IMR-90 (cell line): ENCODE data around the gene KLHL20. TPM values are rescaled to one million over a fixed set of nuclear protein-coding genes. Genes with fewer than 3 reads are reported as not detected.

ENCODE experiments used
- ATAC-seq: fragments of 200-7000 bp; cut with Tn5 transposase; 2 replicates; pipeline ENCODE4 v1.9.1; 2020; ENCODE audit warnings: low read depth, mild to moderate bottlenecking, moderate library complexity
- Bru-seq: library from RNA; stranded (reverse); fragments of 400-500 nt; gene quantifications from one replicate; lab custom pipeline; 2021; lab: Mats Ljungman, UMichigan
- BruChase-seq, 2 experiments: library from RNA; stranded (reverse); fragments of 400-500 nt; gene quantifications; one replicate each; lab custom pipeline; 2021; lab: Mats Ljungman, UMichigan
- BruUV-seq: library from RNA; stranded (reverse); fragments of 400-500 nt; replicated peaks from 2 replicates; lab custom pipeline; 2021; lab: Mats Ljungman, UMichigan
- CTCF ChIA-PET: fragments of 300-600 bp; formaldehyde crosslinking; extraction: SDS; loops from one replicate; lab custom pipeline; 2021; ENCODE audit warnings: antibody characterized with exemption; lab: Yijun Ruan, JAX
- POLR2A ChIA-PET: fragments of 300-600 bp; sonication (Branson Sonifier 250); formaldehyde crosslinking; loops from one replicate; lab custom pipeline; 2022; ENCODE audit warnings: antibody characterized with exemption; ENCODE audit not compliant: unreplicated experiment; lab: Charles Lee
- DNase-seq: peaks from one replicate; pipeline ENCODE4 v3.0.0; 2013
- H2AFZ ChIP-seq: replicated peaks from 2 replicates; pipeline ENCODE3; 2013; ENCODE audit warnings: low read length, mild to moderate bottlenecking; ENCODE audit not compliant: poor library complexity
- H2AK5ac ChIP-seq: 2 replicates; pipeline ENCODE4 v1.6.1; 2013; ENCODE audit warnings: low read depth, low read length, inconsistent platforms
- H2AK9ac ChIP-seq: replicated peaks from 2 replicates; pipeline ENCODE3; 2013; ENCODE audit warnings: mild to moderate bottlenecking, low read depth, low read length, moderate library complexity; ENCODE audit not compliant: poor library complexity
- H2BK120ac ChIP-seq: 2 replicates; pipeline ENCODE4 v1.6.1; 2013; ENCODE audit warnings: low read depth, low read length, inconsistent platforms
- H2BK15ac ChIP-seq: 3 replicates; pipeline ENCODE4 v1.6.1; 2013; ENCODE audit warnings: low read depth, low read length, inconsistent platforms
- H2BK20ac ChIP-seq: 2 replicates; pipeline ENCODE4 v1.6.1; 2013; ENCODE audit warnings: low read depth, mild to moderate bottlenecking, inconsistent platforms, low read length, moderate library complexity
- H2BK5ac ChIP-seq: 2 replicates; pipeline ENCODE4 v1.6.1; 2013; ENCODE audit warnings: mild to moderate bottlenecking, low read depth, low read length, inconsistent platforms; ENCODE audit not compliant: poor library complexity, severe bottlenecking
- H3K14ac ChIP-seq: replicated peaks from 2 replicates; pipeline ENCODE4 v1.6.1; 2013; ENCODE audit warnings: low read depth, low read length, inconsistent platforms
- H3K18ac ChIP-seq: 2 replicates; pipeline ENCODE4 v1.6.1; 2013; ENCODE audit warnings: low read depth, low read length, control low read depth
- H3K23ac ChIP-seq: 2 replicates; pipeline ENCODE4 v1.6.1; 2013; ENCODE audit warnings: low read depth, low read length, inconsistent platforms
- H3K27ac ChIP-seq: 2 replicates; pipeline ENCODE4 v1.5.1; 2013; ENCODE audit warnings: mild to moderate bottlenecking, control low read depth, low read length; ENCODE audit not compliant: insufficient read depth
- H3K27me3 ChIP-seq: 2 replicates; pipeline ENCODE4 v1.6.1; 2013; ENCODE audit warnings: low read length; ENCODE audit not compliant: control insufficient read depth, insufficient read depth
- H3K36me3 ChIP-seq: 2 replicates; pipeline ENCODE4 v1.6.1; 2013; ENCODE audit warnings: low read length, mixed read lengths; ENCODE audit not compliant: control insufficient read depth, insufficient read depth
- H3K4ac ChIP-seq: 2 replicates; pipeline ENCODE4 v1.6.1; 2013; ENCODE audit warnings: low read depth, low read length, inconsistent platforms
- H3K4me1 ChIP-seq: 2 replicates; pipeline ENCODE4 v1.6.1; 2013; ENCODE audit warnings: low read length, mixed read lengths; ENCODE audit not compliant: control insufficient read depth, insufficient read depth
- H3K4me2 ChIP-seq: 2 replicates; pipeline ENCODE4 v1.6.1; 2013; ENCODE audit warnings: low read depth, mild to moderate bottlenecking, control low read depth, low read length, moderate library complexity
- H3K4me3 ChIP-seq: 2 replicates; pipeline ENCODE4 v1.5.1; 2013; ENCODE audit warnings: low read depth, mild to moderate bottlenecking, control low read depth, low read length, moderate library complexity; ENCODE audit not compliant: insufficient read depth
- H3K56ac ChIP-seq: 2 replicates; pipeline ENCODE4 v1.6.1; 2013; ENCODE audit warnings: low read length, inconsistent platforms; ENCODE audit not compliant: insufficient read depth; ENCODE audit errors: extremely low read depth
- H3K79me1 ChIP-seq, 2 experiments: 2 replicates each; pipeline ENCODE4 v1.6.1; 2013; ENCODE audit warnings: low read length in 2 of 2, inconsistent platforms in 1 of 2, low read depth in 1 of 2
- H3K9ac ChIP-seq: 2 replicates; pipeline ENCODE4 v1.6.1; 2013; ENCODE audit warnings: low read depth, low read length, control low read depth
- H3K9me1 ChIP-seq: 2 replicates; pipeline ENCODE4 v1.6.1; 2013; ENCODE audit warnings: low read length, inconsistent platforms; ENCODE audit not compliant: insufficient read depth
- H3K9me3 ChIP-seq: 2 replicates; pipeline ENCODE4 v1.6.1; 2013; ENCODE audit warnings: low read length; ENCODE audit not compliant: control insufficient read depth, insufficient read depth
- H4K20me1 ChIP-seq: 2 replicates; pipeline ENCODE4 v1.6.1; 2013; ENCODE audit warnings: low read length, inconsistent platforms; ENCODE audit not compliant: insufficient read depth
- H4K5ac ChIP-seq: 2 replicates; pipeline ENCODE4 v1.6.1; 2013; ENCODE audit warnings: mild to moderate bottlenecking, low read depth, low read length, control low read depth
- H4K8ac ChIP-seq, 2 experiments: 2 replicates each; pipeline ENCODE4 v1.6.1; 2013; ENCODE audit warnings: low read depth in 2 of 2, low read length in 2 of 2, control low read depth in 1 of 2, inconsistent platforms in 1 of 2
- H4K91ac ChIP-seq: 2 replicates; pipeline ENCODE4 v1.6.1; 2013; ENCODE audit warnings: low read depth, low read length, inconsistent platforms; ENCODE audit not compliant: insufficient read depth
- BHLHE40 ChIP-seq: fragments of 150-350 bp; IDR thresholded peaks from 2 replicates; pipeline ENCODE4 v1.6.1; 2016; ENCODE audit warnings: mild to moderate bottlenecking, low read depth, low read length
- MXI1 ChIP-seq: IDR thresholded peaks from 2 replicates; pipeline ENCODE4 v1.6.1; 2012; ENCODE audit warnings: low read depth, mild to moderate bottlenecking, low read length, moderate library complexity, borderline replicate concordance
- NFE2L2 ChIP-seq: fragments of 150-350 bp; IDR thresholded peaks from 2 replicates; pipeline ENCODE4 v1.6.1; 2016; ENCODE audit warnings: low read depth, mild to moderate bottlenecking, low read length
- POLR2A ChIP-seq: IDR thresholded peaks from 2 replicates; pipeline ENCODE4 v1.6.1; 2012; ENCODE audit warnings: mild to moderate bottlenecking, low read depth, low read length
- RCOR1 ChIP-seq: IDR thresholded peaks from 2 replicates; pipeline ENCODE4 v1.6.1; 2012; ENCODE audit warnings: mild to moderate bottlenecking, low read length, improper control_type of control experiment; ENCODE audit not compliant: insufficient replicate concordance
- RFX5 ChIP-seq: IDR thresholded peaks from 2 replicates; pipeline ENCODE4 v1.8.0; 2012; ENCODE audit warnings: low read depth, mild to moderate bottlenecking, low read length, moderate library complexity
- WGBS, 2 experiments: methylation state at CpG; one replicate each; pipeline versions ENCODE4 v1.1.5 to v1.1.7; 2013; ENCODE audit warnings: missing lambda C conversion rate in 2 of 2; ENCODE audit not compliant: insufficient read length in 1 of 2; ENCODE audit errors: extremely low coverage in 2 of 2; 5-methylcytosine and 5-hydroxymethylcytosine counted together
- dilution Hi-C: fragments of 300-500 bp; cut with HindIII; formaldehyde crosslinking; loops from one replicate; pipeline ENCODE4 v1.14.3; 2018; ENCODE audit warnings: low sequenced_read_pairs; ENCODE audit not compliant: unreplicated experiment
- in situ Hi-C: fragments of 300-500 bp; cut with MboI; formaldehyde crosslinking; loops from 3 replicates; pipeline ENCODE4 v1.14.3; 2019; ENCODE audit warnings: low sequenced_read_pairs, inconsistent platforms, mixed read lengths
- intact Hi-C: fragments of 100-400 bp; cut with micrococcal nuclease; formaldehyde crosslinking; loops from 2 replicates; pipeline ENCODE4 v1.10.0; 2022
- long read RNA-seq: library from polyadenylated mRNA; unstranded; transcript quantifications from one replicate; pipeline ENCODE4 v2.0.0, GENCODE V29; 2021; ENCODE audit not compliant: unreplicated experiment
- polyA plus RNA-seq, 3 experiments: library from polyadenylated mRNA; depleted of rRNA; stranded (reverse); fragments of >200 nt; gene quantifications; 2 replicates each; pipeline ENCODE4 v1.2.3, GENCODE V29; 2012; ENCODE audit warnings: low replicate concordance in 1 of 3
- total RNA-seq: library from RNA; depleted of rRNA; stranded (reverse); fragments of >200 nt; gene quantifications from 2 replicates; pipeline ENCODE4 v1.2.3, GENCODE V29; 2012; rRNA removed
- TF ChIP-seq, protein P1 (sequence below): fragments of 150-350 bp; IDR thresholded peaks from 2 replicates; pipeline ENCODE4 v1.6.1; 2016; ENCODE audit warnings: low read depth, mild to moderate bottlenecking, low read length, moderate library complexity, borderline replicate concordance
- TF ChIP-seq, protein P2 (sequence below): conservative IDR thresholded peaks from 2 replicates; pipeline ENCODE4 v1.5.1; 2012; ENCODE audit warnings: mild to moderate bottlenecking, low read depth, low read length, improper control_type of control experiment

KLHL20 gene, protein sequence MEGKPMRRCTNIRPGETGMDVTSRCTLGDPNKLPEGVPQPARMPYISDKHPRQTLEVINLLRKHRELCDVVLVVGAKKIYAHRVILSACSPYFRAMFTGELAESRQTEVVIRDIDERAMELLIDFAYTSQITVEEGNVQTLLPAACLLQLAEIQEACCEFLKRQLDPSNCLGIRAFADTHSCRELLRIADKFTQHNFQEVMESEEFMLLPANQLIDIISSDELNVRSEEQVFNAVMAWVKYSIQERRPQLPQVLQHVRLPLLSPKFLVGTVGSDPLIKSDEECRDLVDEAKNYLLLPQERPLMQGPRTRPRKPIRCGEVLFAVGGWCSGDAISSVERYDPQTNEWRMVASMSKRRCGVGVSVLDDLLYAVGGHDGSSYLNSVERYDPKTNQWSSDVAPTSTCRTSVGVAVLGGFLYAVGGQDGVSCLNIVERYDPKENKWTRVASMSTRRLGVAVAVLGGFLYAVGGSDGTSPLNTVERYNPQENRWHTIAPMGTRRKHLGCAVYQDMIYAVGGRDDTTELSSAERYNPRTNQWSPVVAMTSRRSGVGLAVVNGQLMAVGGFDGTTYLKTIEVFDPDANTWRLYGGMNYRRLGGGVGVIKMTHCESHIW
- total RNA-seq: 23.3 and 25.8 TPM in 2 replicates
- polyA plus RNA-seq (2012; rRNA removed): 11.0 and 13.5 TPM in 2 replicates
- polyA plus RNA-seq (2012; cell fraction: cytosol; rRNA removed): 3.2 and 4.0 TPM in 2 replicates
- 2.9 and 13.8 TPM in 2 replicates for polyA plus RNA-seq (2012; cell fraction: nucleus; rRNA removed; ENCODE audit: low replicate concordance)
- percentile 83 among the genes with signal in this experiment for Bru-seq, nascent RNA
- BruChase-seq, experiment 1, labeled RNA remaining after a 6-hour chase: percentile 77 among the genes with signal in this experiment
- percentile 71 among the genes with signal in this experiment for BruChase-seq, experiment 2, labeled RNA remaining after a 2-hour chase
- long read RNA-seq, transcript KLHL20-201 (12 exons, 3,421 nt): major isoform, 27 of 44 reads
- long read RNA-seq, partial matches to known transcripts: 1 of 44 reads
- long read RNA-seq, other reads (novel, unspliced or antisense): 16 of 44 reads

DNA sequence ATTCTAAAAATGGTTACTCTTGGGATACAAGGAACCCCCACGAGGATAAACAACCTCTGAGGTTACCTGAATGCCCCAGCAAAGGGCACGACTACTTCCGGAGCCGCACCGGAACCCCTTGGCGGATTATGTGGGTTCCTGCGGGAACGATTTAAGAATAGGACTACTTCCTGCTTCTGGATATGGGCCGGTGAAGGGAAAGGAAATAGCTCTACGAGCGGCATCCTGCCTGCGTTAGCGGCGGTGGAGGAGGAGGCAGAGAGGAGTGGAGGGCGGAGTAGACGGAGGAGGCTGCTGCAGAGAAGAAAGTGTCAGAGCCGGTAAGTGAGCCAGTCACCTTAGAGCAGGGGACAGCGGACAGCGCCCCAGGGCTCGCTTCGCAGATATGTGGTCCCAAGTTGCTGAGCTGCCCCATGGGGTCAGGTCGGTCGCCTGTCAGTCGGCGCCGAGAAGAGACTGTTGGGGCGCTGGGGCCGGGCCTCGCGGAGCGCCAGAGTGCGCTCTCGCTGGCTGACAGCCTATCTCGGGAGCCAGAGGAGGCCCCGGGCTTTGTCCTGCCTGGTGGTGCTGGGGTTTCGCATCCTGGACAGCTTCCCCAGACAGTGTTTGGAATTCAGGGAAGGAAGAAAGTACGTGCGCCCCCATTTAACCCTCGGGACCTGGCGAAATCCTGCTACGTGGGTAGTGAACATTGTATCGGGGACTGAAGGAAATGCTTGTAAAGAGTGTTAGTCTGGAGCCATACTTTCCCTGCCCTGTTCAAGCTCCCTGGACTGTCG is at the start of gene KLHL20:
Gene KLHL20, plus strand, starts transcription at position 223 of the 779 bp plus-strand sequence. CDS start 1,063 bp downstream, outside the sequence.
- peak within 1 kb of the TSS; percentile 88 for H3K9ac ChIP-seq
- peak within 1 kb of the TSS; percentile 97 for H4K5ac ChIP-seq
- peak within 1 kb of the TSS; percentile 100 for H4K8ac ChIP-seq
- H3K56ac ChIP-seq: peak within 1 kb of the TSS; percentile 71
- 0 out of 2 replicates have a peak within 1 kb of the TSS, but pooled peaks have one; percentile 35 for H2BK120ac ChIP-seq
- peak within 1 kb of the TSS; percentile 65 for H3K14ac ChIP-seq
- peak within 1 kb of the TSS; percentile 76 for H3K4me3 ChIP-seq
- intact Hi-C loops: loop anchor here (1.0 to 10.0 kb wide), 4 partner anchors 237 to 970 kb away; no protein-coding TSS in a partner anchor
- peak within 1 kb of the TSS; percentile 81 for H3K4me2 ChIP-seq
- peak within 1 kb of the TSS; percentile 88 for H3K23ac ChIP-seq
- ATAC-seq (peak; percentile 97), DNase-seq (peak; percentile 90)
- H2AK9ac ChIP-seq: peak within 1 kb of the TSS; percentile 66
- in situ Hi-C loops: no loop called here
- H2BK15ac ChIP-seq: 0 out of 3 replicates have a peak within 1 kb of the TSS, but pooled peaks have one; percentile 16
- peaks cover 5 to 21% of the 10 kb centered on the region in 2 experiments; a peak in 2 of 4 replicates for H3K79me1 ChIP-seq
- H3K27me3 ChIP-seq: peaks cover 4% of the 10 kb centered on the region; the same call in 1 of the 2 replicates
- H3K18ac ChIP-seq: peak within 1 kb of the TSS; percentile 25
- POLR2A ChIA-PET: interaction anchor here (1.2 kb wide), 1 partner anchor 238 kb away, joined by 3 read pairs; no protein-coding TSS in a partner anchor
- H3K27ac ChIP-seq: peak within 1 kb of the TSS; percentile 85
- H3K9me3 ChIP-seq: no peaks in the 10 kb centered on the region
- dilution Hi-C loops: no loop called here
- no peaks in the 10 kb centered on the region for H3K36me3 ChIP-seq
- WGBS, 2 experiments: 0% methylated on average over 12 of the region's 43 CpGs; no CpG with 5 or more reads in 1 of the 2 experiments
- peak within 1 kb of the TSS; percentile 68 for H3K4ac ChIP-seq
- H2AFZ ChIP-seq: peak within 1 kb of the TSS; percentile 95
- no peaks in the 10 kb centered on the region for H3K4me1 ChIP-seq
- TSS peak; percentile 40 for BruUV-seq
- H3K9me1 ChIP-seq: peaks cover 5% of the 10 kb centered on the region; the same call in 1 of the 2 replicates
- CTCF ChIA-PET: interaction anchor here (0.5 kb wide), 2 partner anchors 42 to 450 kb away, joined by 4 to 7 read pairs; no protein-coding TSS in a partner anchor
- H2BK5ac ChIP-seq: peak within 1 kb of the TSS; percentile 67
- no peak within 1 kb of the TSS; the same call in 1 of the 2 replicates for H2BK20ac ChIP-seq
- peak within 1 kb of the TSS; percentile 49 for H4K91ac ChIP-seq
- H4K20me1 ChIP-seq: no peaks in the 10 kb centered on the region; the same call in 1 of the 2 replicates
- H2AK5ac ChIP-seq: no peak within 1 kb of the TSS
- peak; percentile 65 for TF ChIP-seq POLR2A
- TF ChIP-seq BHLHE40: no peak
- peak; percentile 72; the same call in 1 of the 2 replicates for TF ChIP-seq MXI1
- no peak for TF ChIP-seq RFX5
- no peak for TF ChIP-seq NFE2L2
- TF ChIP-seq RCOR1: no peak
- TF ChIP-seq, protein P1, sequence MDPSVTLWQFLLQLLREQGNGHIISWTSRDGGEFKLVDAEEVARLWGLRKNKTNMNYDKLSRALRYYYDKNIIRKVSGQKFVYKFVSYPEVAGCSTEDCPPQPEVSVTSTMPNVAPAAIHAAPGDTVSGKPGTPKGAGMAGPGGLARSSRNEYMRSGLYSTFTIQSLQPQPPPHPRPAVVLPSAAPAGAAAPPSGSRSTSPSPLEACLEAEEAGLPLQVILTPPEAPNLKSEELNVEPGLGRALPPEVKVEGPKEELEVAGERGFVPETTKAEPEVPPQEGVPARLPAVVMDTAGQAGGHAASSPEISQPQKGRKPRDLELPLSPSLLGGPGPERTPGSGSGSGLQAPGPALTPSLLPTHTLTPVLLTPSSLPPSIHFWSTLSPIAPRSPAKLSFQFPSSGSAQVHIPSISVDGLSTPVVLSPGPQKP: 0 out of 2 replicates have a peak, but pooled peaks have one; percentile 17
- TF ChIP-seq, protein P2, sequence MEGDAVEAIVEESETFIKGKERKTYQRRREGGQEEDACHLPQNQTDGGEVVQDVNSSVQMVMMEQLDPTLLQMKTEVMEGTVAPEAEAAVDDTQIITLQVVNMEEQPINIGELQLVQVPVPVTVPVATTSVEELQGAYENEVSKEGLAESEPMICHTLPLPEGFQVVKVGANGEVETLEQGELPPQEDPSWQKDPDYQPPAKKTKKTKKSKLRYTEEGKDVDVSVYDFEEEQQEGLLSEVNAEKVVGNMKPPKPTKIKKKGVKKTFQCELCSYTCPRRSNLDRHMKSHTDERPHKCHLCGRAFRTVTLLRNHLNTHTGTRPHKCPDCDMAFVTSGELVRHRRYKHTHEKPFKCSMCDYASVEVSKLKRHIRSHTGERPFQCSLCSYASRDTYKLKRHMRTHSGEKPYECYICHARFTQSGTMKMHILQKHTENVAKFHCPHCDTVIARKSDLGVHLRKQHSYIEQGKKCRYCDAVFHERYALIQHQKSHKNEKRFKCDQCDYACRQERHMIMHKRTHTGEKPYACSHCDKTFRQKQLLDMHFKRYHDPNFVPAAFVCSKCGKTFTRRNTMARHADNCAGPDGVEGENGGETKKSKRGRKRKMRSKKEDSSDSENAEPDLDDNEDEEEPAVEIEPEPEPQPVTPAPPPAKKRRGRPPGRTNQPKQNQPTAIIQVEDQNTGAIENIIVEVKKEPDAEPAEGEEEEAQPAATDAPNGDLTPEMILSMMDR: 0 out of 2 replicates have a peak, but pooled peaks have one; percentile 6
